GM19099 (cell line): ENCODE measurements around the gene GH2.
"Not testable (repeated sequence)": the region's sequence is repeated elsewhere in the genome, so short reads cannot be mapped to it uniquely, and the experiment has no call there.

ENCODE experiments used
- POLR2A ChIP-seq: IDR thresholded peaks from 3 replicates; pipeline ENCODE4 v1.6.1; 2011; ENCODE audit warnings: low read depth; ENCODE audit not compliant: insufficient read length; ENCODE audit errors: extremely low read depth

The GH2 gene

DNA sequence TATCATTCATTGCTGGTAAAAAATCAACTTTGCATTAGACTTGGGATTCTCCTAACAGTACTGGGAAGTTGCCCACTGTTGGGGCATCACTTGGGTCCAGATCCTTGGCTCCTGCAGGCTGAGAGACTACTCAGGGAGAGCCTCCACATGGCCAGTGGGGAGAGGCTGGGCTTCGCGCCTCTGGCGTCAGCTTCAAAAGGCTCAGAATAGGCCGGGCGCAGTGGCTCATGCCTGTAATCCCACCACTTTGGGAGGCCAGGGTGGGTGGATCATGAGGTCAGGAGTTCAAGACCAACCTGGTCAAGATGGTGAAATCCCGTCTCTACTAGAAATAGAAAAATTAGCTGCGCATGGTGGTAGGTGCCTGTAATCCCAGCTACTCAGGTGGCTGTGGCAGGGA lies 32.7 kb upstream of the GH2 start:
- TF ChIP-seq POLR2A, result no peak

DNA sequence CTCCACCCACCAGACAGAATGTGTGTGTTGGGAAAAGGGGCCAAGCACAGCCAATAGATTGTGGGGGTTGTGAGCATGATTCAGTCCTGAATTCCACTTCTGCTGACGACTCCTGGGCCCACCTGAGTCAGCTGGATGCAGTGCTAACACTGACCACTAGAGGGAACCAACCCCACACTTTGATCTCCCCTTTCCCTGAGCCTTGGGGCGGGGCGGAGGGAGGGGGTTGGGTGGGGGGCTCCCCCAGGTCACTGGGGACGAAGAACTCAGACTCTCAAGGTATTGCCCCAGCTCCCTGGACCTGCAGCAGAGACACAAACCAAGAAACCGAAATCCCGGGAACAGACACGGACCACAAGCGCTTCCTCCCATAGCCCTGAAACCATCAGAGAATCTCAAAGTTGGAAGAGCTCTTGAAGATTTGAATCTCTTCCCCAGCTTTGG lies 29.9 kb upstream of the GH2 start:
- TF ChIP-seq POLR2A, result no peak

DNA sequence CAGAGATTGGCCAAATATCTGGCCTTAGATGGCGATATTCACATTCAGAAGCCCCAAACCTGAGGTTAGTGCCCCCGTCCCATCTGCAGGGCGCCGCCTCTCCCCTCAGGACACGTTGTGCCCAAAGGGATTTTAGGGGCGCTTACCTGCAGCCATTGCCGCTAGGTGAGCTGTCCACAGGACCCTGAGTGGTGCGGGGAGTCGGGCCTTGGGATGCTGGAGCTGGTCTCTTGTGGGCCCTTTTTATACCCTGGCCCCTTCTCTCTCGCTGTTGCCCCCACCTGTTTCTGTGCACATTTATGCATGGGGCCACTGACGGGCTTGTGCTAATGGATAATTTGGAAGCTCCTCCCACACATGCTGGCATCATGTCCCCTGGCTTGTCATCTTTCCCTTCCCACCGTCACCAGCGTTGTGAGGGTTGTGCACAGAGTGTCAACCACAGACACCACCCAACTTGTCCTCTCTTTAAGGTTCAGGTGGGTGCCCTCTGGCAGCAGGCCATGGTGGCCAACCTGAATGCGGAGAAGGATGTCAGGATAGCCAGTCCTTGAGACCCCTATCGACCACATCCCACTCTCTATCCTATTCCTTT lies 29.4 kb upstream of the GH2 start, which contains the start of gene CSHL1:
Gene CSHL1, minus strand, starts transcription at position 218 of the 595 bp plus-strand sequence. Its CDS starts 62 bp downstream, at position 156.
- no peak for TF ChIP-seq POLR2A

- TF ChIP-seq POLR2A, result no peak
Observed at GRCh38 chr17:63910096-63910495, 28.4 kb upstream of the GH2 start.

- not testable (repeated sequence) for TF ChIP-seq POLR2A
Observed at GRCh38 chr17:63896524-63897354, 15.0 kb upstream of the GH2 start, which contains the start of gene CSH1. Gene CSH1, minus strand, starts transcription at chr17:63896574. Its CDS starts 63 bp downstream, at chr17:63896511.

DNA sequence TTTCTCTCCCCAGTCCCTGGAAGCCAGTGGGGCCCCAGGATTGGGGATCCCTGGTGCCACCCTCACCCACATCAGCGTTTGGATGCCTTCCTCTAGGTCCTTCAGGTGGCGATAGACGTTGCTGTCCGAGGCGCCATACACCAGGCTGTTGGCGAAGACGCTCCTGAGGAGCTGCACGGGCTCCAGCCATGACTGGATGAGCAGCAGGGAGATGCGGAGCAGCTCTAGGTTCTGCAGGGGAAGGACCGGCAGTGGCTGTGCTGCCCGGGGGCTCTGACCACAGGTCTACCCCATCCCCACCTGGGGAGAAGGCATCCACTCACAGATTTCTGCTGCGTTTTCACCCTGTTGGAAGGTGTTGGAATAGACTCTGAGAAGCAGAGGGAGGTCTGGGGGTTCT lies 1.0 kb downstream of the GH2 start:
- TF ChIP-seq POLR2A, result no peak

DNA sequence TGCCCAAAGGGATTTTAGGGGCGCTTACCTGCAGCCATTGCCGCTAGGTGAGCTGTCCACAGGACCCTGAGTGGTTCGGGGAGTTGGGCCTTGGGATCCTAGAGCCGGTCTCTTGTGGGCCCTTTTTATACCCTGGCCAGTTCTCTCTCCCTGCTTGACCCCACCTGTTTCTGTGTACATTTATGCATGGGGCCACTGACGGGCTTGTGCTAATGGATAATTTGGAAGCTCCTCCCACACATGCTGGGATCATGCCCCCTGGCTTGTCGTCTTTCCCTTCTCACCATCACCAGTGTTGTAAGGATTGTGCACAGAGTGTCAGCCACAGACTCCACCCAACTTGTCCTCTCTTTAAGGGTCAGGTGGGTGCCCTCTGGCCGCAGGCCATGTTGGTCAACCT lies 8.2 kb downstream of the GH2 start, which contains the start of gene CSH2:
Gene CSH2, minus strand, starts transcription at position 101 of the 400 bp plus-strand sequence. Its CDS starts 63 bp downstream, at position 38.
- TF ChIP-seq POLR2A, result not testable (repeated sequence)

DNA sequence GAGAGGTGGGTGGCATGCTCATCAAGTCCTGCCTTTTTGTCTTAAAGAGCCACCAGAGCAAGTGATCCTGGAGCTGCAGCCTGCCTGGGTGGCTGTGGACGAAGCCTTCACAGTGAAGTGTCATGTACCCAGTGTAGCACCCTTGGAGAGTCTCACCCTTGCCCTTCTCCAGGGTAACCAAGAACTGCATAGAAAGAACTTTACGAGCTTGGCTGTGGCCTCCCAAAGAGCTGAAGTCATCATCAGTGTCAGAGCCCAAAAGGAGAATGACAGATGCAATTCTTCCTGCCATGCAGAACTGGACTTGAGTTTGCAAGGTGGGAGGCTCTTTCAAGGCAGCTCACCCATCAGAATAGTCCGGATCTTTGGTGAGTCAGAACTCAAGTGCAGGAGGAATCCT lies 22.5 kb downstream of the GH2 start:
- TF ChIP-seq POLR2A, result no peak

- no peak for TF ChIP-seq POLR2A
Observed at GRCh38 chr17:63855185-63855584, 26.6 kb downstream of the GH2 start.

DNA sequence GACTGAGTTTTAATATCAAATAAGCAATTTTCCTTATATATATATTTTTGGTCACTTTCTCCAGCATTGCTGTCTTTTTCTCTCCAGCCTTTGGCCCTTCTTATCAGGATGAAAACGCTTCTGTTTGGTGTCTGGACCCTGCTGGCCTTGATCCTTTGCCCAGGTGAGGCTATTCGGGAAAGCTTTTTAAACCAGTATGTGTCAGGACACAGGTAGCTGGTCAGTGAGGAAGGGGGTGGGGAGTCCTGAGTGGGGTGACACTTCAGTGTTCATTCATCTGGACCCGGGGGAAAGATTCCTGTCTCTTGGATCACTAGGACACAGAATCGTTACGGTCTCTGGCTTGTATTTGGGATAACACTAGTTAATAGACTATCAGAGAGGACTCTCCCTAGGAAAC lies 27.0 kb downstream of the GH2 start:
- no peak for TF ChIP-seq POLR2A

- TF ChIP-seq POLR2A, result no peak
Observed at GRCh38 chr17:63853260-63853659, 28.5 kb downstream of the GH2 start.

DNA sequence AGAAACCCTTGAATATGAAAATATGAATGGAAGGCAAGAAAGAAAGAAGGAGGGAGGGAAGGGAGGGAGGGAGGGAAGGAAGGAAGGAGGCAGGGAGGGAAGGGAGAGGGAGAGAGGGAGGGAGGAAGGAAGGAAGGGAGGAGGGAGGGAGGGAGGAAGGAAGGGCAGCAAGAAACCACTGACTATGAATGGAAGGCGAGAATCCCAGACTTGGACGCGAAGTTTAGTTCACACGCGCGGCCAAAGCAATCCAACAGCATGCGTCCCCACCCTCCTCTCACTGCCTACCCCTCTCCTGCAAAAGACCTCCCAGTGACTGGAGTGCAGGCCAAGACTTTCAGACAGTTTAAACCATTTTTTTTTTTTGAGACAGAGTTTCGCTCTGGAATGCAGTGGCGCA lies 31.3 kb downstream of the GH2 start:
- TF ChIP-seq POLR2A, result no peak

GRCh38 chr17:63848834-63849689 lies 32.7 kb downstream of the GH2 start:
- no peak for TF ChIP-seq POLR2A

DNA sequence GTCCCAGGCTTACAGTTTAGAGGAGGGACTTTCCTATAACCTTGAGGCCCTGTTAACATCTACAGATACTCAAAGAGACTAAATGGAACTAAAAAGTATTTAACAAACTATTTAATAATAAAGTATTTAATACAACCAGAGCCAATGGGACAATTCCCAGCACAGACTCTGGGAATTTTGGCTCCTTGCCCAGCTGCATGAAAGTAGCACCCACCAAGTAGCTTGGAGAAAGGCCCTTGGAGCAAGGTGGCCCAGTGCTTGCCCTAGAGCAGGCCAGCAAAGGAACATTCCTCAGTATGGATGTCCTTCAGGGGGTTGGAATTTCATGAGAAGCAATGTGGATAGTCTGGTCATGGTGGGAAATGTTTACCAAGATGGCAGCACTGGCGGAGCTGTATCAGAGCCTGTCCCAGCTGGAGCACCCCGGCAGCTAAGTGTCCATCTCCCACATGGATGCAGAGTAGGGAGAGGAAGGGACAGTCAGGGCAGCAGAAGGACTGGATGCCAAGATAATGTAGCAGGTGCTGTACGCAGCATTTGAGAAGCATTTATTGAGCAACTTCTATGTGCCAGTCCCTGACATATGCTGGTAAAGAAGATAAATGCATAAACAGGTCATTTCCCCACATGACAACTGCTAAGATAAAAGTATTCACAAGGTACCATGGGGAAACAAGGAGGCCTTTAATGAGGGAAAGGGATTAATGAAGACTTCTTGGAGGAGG lies 34.1 kb downstream of the GH2 start:
- TF ChIP-seq POLR2A, result no peak
